ENCODE data around the gene LGR4.

LGR4 gene

DNA sequence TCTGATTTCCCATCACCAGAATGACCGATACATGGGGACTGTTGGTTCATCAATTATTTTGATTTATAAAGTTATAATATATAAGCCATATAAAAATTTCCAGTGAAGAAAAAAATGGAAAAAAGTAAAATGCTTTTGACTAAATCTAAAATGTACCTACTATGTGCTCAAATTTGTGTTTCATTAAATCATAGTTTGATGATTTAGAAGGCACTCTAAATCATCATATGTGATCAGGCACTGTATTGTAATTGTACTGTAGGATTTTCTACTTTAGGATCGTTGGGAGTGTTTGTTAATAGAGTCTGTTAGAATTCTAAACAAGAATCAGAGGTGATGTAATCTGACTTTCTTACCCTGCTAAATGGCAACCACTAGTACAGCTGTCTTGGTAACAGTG is 31.6 kb upstream of the LGR4 start:
- Histone ChIP-seq H2BK15ac (ENCODE audit: low read depth, poor library complexity, severe bottlenecking) (no peak overlapping the region), H3K4ac (ENCODE audit: low read depth in 1 of 2, low read length in 2 of 2) (no peak overlapping the region), H3K9ac (ENCODE audit: low read length) (no peak overlapping the region), H3K9me3 (ENCODE audit: control insufficient read depth, low read length) (no peaks in the 10 kb centered on the region), H2BK12ac (ENCODE audit: low read length in 2 of 2) (no peak overlapping the region), H2AK5ac (ENCODE audit: low read length, severe bottlenecking) (no peak overlapping the region), H3K14ac (ENCODE audit: low read length in 2 of 2) (no peak overlapping the region), H3K4me1 (ENCODE audit: control insufficient read depth, insufficient read depth, low read depth, low read length) (peaks cover 4% of the 10 kb centered on the region), H2BK5ac (ENCODE audit: low read depth, low read length, poor library complexity, severe bottlenecking) (no peak overlapping the region), H3K4me3 (ENCODE audit: insufficient read depth in 1 of 2, low read depth in 1 of 2, low read length in 2 of 2) (no peak overlapping the region), H4K8ac (ENCODE audit: low read length) (no peak overlapping the region), H3K4me2 (ENCODE audit: low read length, poor library complexity, severe bottlenecking) (no peak overlapping the region), H3K36me3 (ENCODE audit: control insufficient read depth in 1 of 2, insufficient read depth in 2 of 2, low read depth in 1 of 2, low read length in 2 of 2) (peaks cover 4 to 26% of the 10 kb centered on the region in 2 experiments), H2BK120ac (ENCODE audit: low read depth, low read length) (no peak overlapping the region), H4K91ac (ENCODE audit: low read length) (no peak overlapping the region), H3K23ac (ENCODE audit: low read length in 2 of 2) (no peak overlapping the region), H3K27ac (ENCODE audit: low read length, poor library complexity, severe bottlenecking) (no peak overlapping the region), H3K79me1 (replicated peaks; ENCODE audit: low read length, poor library complexity, severe bottlenecking) (peaks cover 16% of the 10 kb centered on the region), H3K18ac (ENCODE audit: low read depth in 1 of 2, low read length in 2 of 2) (no peak overlapping the region), H2AFZ (ENCODE audit: low read depth, low read length) (no peak overlapping the region), H3K27me3 (ENCODE audit: control insufficient read depth in 1 of 2, insufficient read depth in 1 of 2, low read length in 2 of 2) (no peaks in the 10 kb centered on the region)
- DNase-seq, result peak; percentile 18
- 85% methylated on average over 1 of the region's 2 CpGs for WGBS

DNA sequence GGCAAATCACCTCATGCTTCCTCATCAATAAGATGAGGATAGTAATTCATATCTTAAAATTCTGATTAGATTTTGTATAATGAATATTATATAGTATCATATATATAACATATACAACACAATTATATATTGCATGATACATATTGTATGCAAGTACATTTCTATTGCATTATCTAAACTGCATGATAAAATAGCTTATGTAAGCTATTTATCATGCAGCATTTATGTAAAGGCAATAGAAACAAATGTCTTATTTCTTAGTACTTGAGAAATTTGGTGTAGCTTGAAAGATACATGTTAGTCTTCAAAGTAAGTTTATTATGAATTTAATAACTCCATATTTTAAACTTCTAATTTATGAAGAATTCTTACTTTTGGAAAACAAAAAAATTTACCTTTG is 28.5 kb upstream of the LGR4 start:
- Histone ChIP-seq H3K9ac (ENCODE audit: low read length) (no peak overlapping the region), H3K4ac (ENCODE audit: low read depth in 1 of 2, low read length in 2 of 2) (no peak overlapping the region), H3K4me3 (ENCODE audit: insufficient read depth in 1 of 2, low read depth in 1 of 2, low read length in 2 of 2) (no peak overlapping the region), H3K14ac (ENCODE audit: low read length in 2 of 2) (no peak overlapping the region), H3K4me1 (ENCODE audit: control insufficient read depth, insufficient read depth, low read depth, low read length) (peaks cover 3% of the 10 kb centered on the region), H3K79me1 (replicated peaks; ENCODE audit: low read length, poor library complexity, severe bottlenecking) (peaks cover 7% of the 10 kb centered on the region), H3K23ac (ENCODE audit: low read length in 2 of 2) (no peak overlapping the region), H3K27me3 (ENCODE audit: control insufficient read depth in 1 of 2, insufficient read depth in 1 of 2, low read length in 2 of 2) (no peaks in the 10 kb centered on the region), H3K9me3 (ENCODE audit: control insufficient read depth, low read length) (no peaks in the 10 kb centered on the region), H2BK5ac (ENCODE audit: low read depth, low read length, poor library complexity, severe bottlenecking) (no peak overlapping the region), H2BK120ac (ENCODE audit: low read depth, low read length) (no peak overlapping the region), H3K27ac (ENCODE audit: low read length, poor library complexity, severe bottlenecking) (no peak overlapping the region), H2BK15ac (ENCODE audit: low read depth, poor library complexity, severe bottlenecking) (no peak overlapping the region), H3K36me3 (ENCODE audit: control insufficient read depth in 1 of 2, insufficient read depth in 2 of 2, low read depth in 1 of 2, low read length in 2 of 2) (peaks cover 4 to 47% of the 10 kb centered on the region in 2 experiments), H2AK5ac (ENCODE audit: low read length, severe bottlenecking) (no peak overlapping the region), H3K18ac (ENCODE audit: low read depth in 1 of 2, low read length in 2 of 2) (no peak overlapping the region), H4K91ac (ENCODE audit: low read length) (no peak overlapping the region), H3K4me2 (ENCODE audit: low read length, poor library complexity, severe bottlenecking) (no peak overlapping the region), H2BK12ac (ENCODE audit: low read length in 2 of 2) (no peak overlapping the region), H4K8ac (ENCODE audit: low read length) (no peak overlapping the region), H2AFZ (ENCODE audit: low read depth, low read length) (no peak overlapping the region)
- no peak for DNase-seq

DNA sequence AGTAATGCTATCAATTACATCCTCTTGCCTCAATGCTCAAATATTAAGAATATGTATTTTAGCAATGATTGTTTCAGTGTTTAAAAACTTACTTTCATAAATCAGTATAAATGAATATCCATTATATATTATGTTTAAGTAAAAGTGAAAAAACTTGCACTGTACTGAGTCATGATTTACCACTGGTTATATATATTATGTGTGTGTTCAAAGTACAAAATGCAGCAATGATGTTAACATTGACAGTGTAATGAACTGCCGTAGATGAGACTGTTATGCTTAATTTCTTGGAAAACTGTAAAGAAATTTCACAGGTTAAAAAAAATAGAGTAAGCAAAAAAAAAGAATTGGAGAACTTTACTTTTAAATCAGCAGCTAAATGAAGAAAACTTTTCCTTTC is 25.3 kb upstream of the LGR4 start:
- H3K27me3 ChIP-seq (ENCODE audit: control insufficient read depth in 1 of 2, insufficient read depth in 1 of 2, low read length in 2 of 2), result no peaks in the 10 kb centered on the region
- no peak overlapping the region for H3K14ac ChIP-seq (ENCODE audit: low read length in 2 of 2)
- no peak overlapping the region for H3K18ac ChIP-seq (ENCODE audit: low read depth in 1 of 2, low read length in 2 of 2)
- no peak overlapping the region for H2BK12ac ChIP-seq (ENCODE audit: low read length in 2 of 2)
- H3K4me2 ChIP-seq (ENCODE audit: low read length, poor library complexity, severe bottlenecking), result no peak overlapping the region
- no peak overlapping the region for H4K91ac ChIP-seq (ENCODE audit: low read length)
- H3K27ac ChIP-seq (ENCODE audit: low read length, poor library complexity, severe bottlenecking), result no peak overlapping the region
- H3K9me3 ChIP-seq (ENCODE audit: control insufficient read depth, low read length), result no peaks in the 10 kb centered on the region
- H3K23ac ChIP-seq (ENCODE audit: low read length in 2 of 2), result no peak overlapping the region
- no peak overlapping the region for H4K8ac ChIP-seq (ENCODE audit: low read length)
- peaks cover 5 to 62% of the 10 kb centered on the region in 2 experiments for H3K36me3 ChIP-seq (ENCODE audit: control insufficient read depth in 1 of 2, insufficient read depth in 2 of 2, low read depth in 1 of 2, low read length in 2 of 2)
- WGBS, result 100% methylated on average over 1 of the region's 1 CpG
- H3K4me3 ChIP-seq (ENCODE audit: insufficient read depth in 1 of 2, low read depth in 1 of 2, low read length in 2 of 2), result no peak overlapping the region
- H2BK15ac ChIP-seq (ENCODE audit: low read depth, poor library complexity, severe bottlenecking), result no peak overlapping the region
- no peak overlapping the region for H2AFZ ChIP-seq (ENCODE audit: low read depth, low read length)
- no peak for DNase-seq
- no peak overlapping the region for H2BK120ac ChIP-seq (ENCODE audit: low read depth, low read length)
- H2BK5ac ChIP-seq (ENCODE audit: low read depth, low read length, poor library complexity, severe bottlenecking), result no peak overlapping the region
- H2AK5ac ChIP-seq (ENCODE audit: low read length, severe bottlenecking), result no peak overlapping the region
- no peak overlapping the region for H3K4ac ChIP-seq (ENCODE audit: low read depth in 1 of 2, low read length in 2 of 2)
- H3K79me1 ChIP-seq (replicated peaks; ENCODE audit: low read length, poor library complexity, severe bottlenecking), result peaks cover 10% of the 10 kb centered on the region
- no peaks in the 10 kb centered on the region for H3K4me1 ChIP-seq (ENCODE audit: control insufficient read depth, insufficient read depth, low read depth, low read length)
- H3K9ac ChIP-seq (ENCODE audit: low read length), result no peak overlapping the region

DNA sequence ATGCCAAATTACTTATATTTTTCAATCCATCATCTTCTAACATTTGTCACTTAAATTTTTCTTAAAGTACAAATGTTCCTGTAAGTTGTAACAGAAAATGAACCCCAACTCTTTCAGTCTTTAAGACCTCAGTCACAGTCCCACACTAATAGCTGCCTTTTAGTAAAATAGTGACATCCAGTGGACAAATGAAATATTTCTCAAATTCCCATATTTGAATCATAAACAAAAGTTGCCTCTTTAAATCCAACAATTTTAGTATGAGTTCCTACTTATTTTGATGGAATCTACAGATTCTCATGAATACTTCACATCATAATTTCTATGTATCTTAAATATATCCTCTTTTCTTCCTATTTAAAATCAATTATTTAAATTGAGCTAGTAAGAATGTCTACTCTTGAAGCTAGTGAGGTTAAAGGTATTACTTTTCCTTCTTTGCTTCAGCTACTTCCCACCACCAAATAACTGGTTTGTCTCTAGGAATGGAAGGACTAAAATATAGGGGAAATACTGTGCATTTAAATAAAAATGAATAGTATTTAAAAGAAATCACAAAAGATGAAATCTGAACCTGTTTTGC is 24.8 kb upstream of the LGR4 start:
- Histone ChIP-seq H3K4me2 (ENCODE audit: low read length, poor library complexity, severe bottlenecking) (no peak overlapping the region), H3K27ac (ENCODE audit: low read length, poor library complexity, severe bottlenecking) (no peak overlapping the region), H3K27me3 (ENCODE audit: control insufficient read depth in 1 of 2, insufficient read depth in 1 of 2, low read length in 2 of 2) (no peaks in the 10 kb centered on the region), H2BK12ac (ENCODE audit: low read length in 2 of 2) (no peak overlapping the region), H2AK5ac (ENCODE audit: low read length, severe bottlenecking) (no peak overlapping the region), H4K8ac (ENCODE audit: low read length) (no peak overlapping the region), H3K23ac (ENCODE audit: low read length in 2 of 2) (no peak overlapping the region), H3K4ac (ENCODE audit: low read depth in 1 of 2, low read length in 2 of 2) (no peak overlapping the region), H3K14ac (ENCODE audit: low read length in 2 of 2) (no peak overlapping the region), H2AFZ (ENCODE audit: low read depth, low read length) (no peak overlapping the region), H3K36me3 (ENCODE audit: control insufficient read depth in 1 of 2, insufficient read depth in 2 of 2, low read depth in 1 of 2, low read length in 2 of 2) (peaks cover 7 to 65% of the 10 kb centered on the region in 2 experiments), H2BK5ac (ENCODE audit: low read depth, low read length, poor library complexity, severe bottlenecking) (no peak overlapping the region), H3K18ac (ENCODE audit: low read depth in 1 of 2, low read length in 2 of 2) (no peak overlapping the region), H3K9ac (ENCODE audit: low read length) (peak overlapping the region; percentile 23), H2BK120ac (ENCODE audit: low read depth, low read length) (no peak overlapping the region), H4K91ac (ENCODE audit: low read length) (no peak overlapping the region), H2BK15ac (ENCODE audit: low read depth, poor library complexity, severe bottlenecking) (no peak overlapping the region), H3K79me1 (replicated peaks; ENCODE audit: low read length, poor library complexity, severe bottlenecking) (peaks cover 10% of the 10 kb centered on the region), H3K9me3 (ENCODE audit: control insufficient read depth, low read length) (no peaks in the 10 kb centered on the region), H3K4me3 (ENCODE audit: insufficient read depth in 1 of 2, low read depth in 1 of 2, low read length in 2 of 2) (no peak overlapping the region), H3K4me1 (ENCODE audit: control insufficient read depth, insufficient read depth, low read depth, low read length) (no peaks in the 10 kb centered on the region)
- DNase-seq, result peak; percentile 48
